ENCODE results near the gene CSRNP2.
"Not testable (repeated sequence)": the region's sequence is repeated elsewhere in the genome, so short reads cannot be mapped to it uniquely, and the experiment has no call there.

CSRNP2 gene

GRCh38 chr12:51027342-51027835 lies 56.0 kb downstream of the CSRNP2 start:
- DNase-seq (ENCODE audit: low read depth): no peak

- DNase-seq (ENCODE audit: low read depth): peak; percentile 85
Observed at GRCh38 chr12:51025836-51026638, 57.4 kb downstream of the CSRNP2 start, which contains the start of gene SLC11A2. Gene SLC11A2 (minus strand): TSS chr12:51026384. CDS start chr12:51010728, 15,656 bp downstream.

DNA sequence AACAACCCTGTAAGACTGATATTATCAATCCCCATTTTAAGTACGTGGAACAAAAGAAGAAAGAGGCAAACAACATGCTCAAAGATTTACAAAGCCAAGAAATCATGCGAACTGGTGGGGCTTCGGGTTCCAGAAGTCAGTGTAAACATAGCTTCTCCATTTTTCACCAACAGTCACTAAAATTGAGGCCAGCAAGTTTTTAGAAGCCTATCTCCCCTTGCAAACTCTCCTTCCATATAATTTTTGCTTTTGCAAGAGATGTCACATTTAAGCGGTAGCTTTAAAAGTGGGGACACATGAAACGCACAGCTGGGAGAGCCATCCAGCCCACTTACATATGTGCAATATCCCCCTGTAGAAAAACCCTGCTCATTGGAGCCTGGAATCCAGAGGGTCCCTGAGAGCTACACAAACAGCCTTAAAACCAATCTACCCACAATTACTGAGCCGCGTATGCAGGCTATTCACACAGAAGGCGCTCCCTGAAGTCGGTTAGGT lies 58.0 kb downstream of the CSRNP2 start:
- no peak for DNase-seq (ENCODE audit: low read depth)

DNA sequence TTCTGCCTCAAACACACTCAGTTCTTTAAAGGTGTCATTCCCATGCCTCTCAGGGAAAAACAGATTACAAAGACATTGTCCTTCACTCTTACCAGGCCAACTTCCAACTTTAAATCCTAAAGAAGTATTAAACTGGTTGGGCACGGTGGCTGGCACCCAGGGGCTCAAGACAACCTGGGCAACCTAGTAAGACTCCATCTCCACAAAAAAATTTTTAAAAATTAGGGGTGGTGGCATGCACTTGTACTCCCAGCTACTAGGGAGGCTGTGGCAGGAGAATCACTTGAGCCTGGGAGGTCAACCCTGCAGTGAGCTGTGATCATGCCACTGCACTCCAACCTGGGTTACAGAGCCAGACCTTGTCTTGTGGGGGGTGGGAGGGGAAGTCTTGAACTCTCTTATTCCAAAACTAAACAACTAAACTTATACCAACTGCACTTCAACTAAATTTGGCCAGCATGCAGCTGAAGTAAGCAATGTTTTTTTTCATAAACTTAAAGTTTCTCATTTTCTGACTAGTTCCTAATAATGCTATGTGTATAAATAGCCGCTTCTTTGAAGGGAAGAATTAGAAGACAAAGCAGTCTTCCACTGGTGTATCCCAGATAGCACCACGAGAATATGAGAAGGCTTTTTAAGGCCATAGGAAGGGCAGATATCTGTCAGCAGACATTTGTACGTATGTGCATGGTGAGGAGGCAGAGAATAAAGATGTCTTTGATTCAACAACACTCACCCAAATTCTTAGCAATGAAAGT lies 59.6 kb downstream of the CSRNP2 start:
- DNase-seq (ENCODE audit: low read depth): no peak

DNA sequence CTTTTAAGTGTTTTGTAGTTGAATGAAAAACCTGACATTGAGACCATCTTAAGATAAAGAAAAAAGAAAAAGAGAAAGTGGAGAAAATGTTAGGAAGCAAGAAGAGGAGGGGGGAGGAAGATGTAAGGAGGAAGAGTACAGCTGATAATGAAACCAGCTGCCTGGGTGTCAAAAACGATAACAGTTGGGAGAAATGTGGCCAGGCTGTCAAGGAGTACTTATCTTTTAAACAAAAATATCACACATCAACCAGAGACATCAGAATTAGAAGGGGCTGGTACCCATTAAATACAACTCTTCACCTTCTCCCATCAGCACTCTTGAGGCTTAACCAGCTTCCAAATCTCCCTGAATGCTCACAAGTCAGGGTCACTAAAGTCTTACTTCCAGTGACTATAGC lies 61.7 kb downstream of the CSRNP2 start:
- DNase-seq (ENCODE audit: low read depth): no peak

GRCh38 chr12:51020448-51021182 lies 62.8 kb downstream of the CSRNP2 start:
- no peak for DNase-seq (ENCODE audit: low read depth)

GRCh38 chr12:51019927-51020326 lies 63.5 kb downstream of the CSRNP2 start:
- no peak for DNase-seq (ENCODE audit: low read depth)

GRCh38 chr12:51018956-51019355 lies 64.4 kb downstream of the CSRNP2 start:
- DNase-seq (ENCODE audit: low read depth): no peak

- DNase-seq (ENCODE audit: low read depth): no peak
Observed at GRCh38 chr12:51017452-51017851, 65.9 kb downstream of the CSRNP2 start.

DNA sequence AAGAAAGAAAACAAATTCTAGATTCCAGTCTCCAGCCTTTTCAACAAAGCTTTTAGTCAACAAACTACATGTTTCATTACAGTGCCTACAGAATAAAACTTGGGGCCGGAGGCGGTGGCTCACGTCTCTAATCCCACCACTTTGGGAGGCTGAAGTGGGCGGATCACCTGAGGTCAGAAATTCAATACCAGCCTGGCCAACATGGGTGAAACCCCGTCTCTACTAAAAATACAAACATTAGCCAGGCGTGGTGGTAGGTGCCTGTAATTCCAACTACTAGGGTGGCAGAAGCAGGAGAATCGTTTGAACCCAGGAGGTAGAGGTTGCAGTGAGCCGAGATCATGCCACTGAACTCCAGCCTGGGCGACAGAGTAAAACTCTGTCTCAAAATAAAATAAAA lies 68.9 kb downstream of the CSRNP2 start:
- DNase-seq (ENCODE audit: low read depth): not testable (repeated sequence)

DNA sequence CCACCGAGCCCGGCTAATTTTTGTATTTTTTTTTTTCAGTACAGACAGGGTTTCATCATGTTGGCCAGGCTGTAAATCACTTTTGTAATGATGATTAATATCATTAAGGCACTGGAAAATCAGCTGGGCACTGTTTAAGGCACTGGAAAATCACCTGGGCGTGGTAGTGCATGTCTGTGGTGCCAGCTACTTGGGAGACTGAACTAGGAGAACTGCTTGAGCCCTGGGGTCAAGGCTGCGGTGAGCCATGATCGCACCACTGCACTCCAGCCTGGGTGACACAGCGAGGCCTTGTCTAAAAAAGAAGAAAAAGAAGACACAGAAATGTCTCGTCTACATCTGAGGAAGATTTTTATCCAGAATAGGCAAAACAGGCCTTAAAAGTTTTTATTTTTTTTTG lies 70.0 kb downstream of the CSRNP2 start:
- DNase-seq (ENCODE audit: low read depth): no peak

GRCh38 chr12:51012570-51013236 lies 70.7 kb downstream of the CSRNP2 start:
- DNase-seq (ENCODE audit: low read depth): no peak

DNA sequence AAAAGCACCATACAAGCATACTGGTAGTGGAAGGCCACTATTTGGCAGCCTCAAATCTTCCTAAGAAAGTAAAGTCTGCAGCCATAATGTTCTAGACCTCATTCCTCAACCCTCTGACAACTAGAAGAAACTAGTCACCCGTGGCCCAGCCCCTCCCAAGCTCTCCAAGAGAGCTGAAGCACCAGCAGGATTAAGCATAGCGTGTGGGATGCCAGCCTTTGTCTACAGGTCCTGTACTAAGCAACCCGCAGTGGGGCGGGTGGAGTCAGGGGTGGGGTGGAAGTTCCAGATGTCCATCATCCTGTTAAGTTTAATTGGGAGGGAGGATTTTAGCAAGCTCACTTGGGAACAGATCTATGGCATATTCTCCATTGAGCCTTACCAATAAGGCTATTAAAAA lies 71.4 kb downstream of the CSRNP2 start:
- DNase-seq (ENCODE audit: low read depth): no peak

All from fibroblast of the conjunctiva (primary cell).